Panc1 (cell line): ENCODE data around the gene LRP1B. TPM values are rescaled to one million over a fixed set of nuclear protein-coding genes. Genes with fewer than 3 reads are reported as not detected.

Experiments used
- ATAC-seq: fragments of 200-7000 bp; cut with Tn5 transposase; 2 replicates; pipeline ENCODE4 v1.9.1; 2020; ENCODE audit warnings: mild to moderate bottlenecking, moderate library complexity
- BruUV-seq: library from RNA; stranded (reverse); fragments of 400-500 nt; replicated peaks from 2 replicates; lab custom pipeline; 2021; lab: Mats Ljungman, UMichigan
- CTCF ChIA-PET: fragments of 300-600 bp; sonication (Branson Sonifier 250); formaldehyde crosslinking; loops from one replicate; lab custom pipeline; 2022; ENCODE audit warnings: antibody characterized with exemption; lab: Charles Lee
- POLR2A ChIA-PET: fragments of 300-600 bp; sonication (Branson Sonifier 250); formaldehyde crosslinking; loops from one replicate; lab custom pipeline; 2022; ENCODE audit warnings: antibody characterized with exemption; lab: Charles Lee
- DNase-seq: peaks from one replicate; pipeline ENCODE4 v3.0.0-alpha.2; 2010; ENCODE audit warnings: low read depth, low spot score
- H3K27ac ChIP-seq: 2 replicates; pipeline ENCODE4 v1.5.1; 2011; ENCODE audit warnings: mild to moderate bottlenecking, low read length, inconsistent platforms
- H3K27me3 ChIP-seq: fragments of 200-500 bp; sonication (Bioruptor generic); 2 replicates; pipeline ENCODE4 v1.6.0; 2014; ENCODE audit warnings: low read length, inconsistent platforms; ENCODE audit not compliant: control insufficient read depth, insufficient read depth
- H3K36me3 ChIP-seq: fragments of 200-500 bp; sonication (Bioruptor generic); 2 replicates; pipeline ENCODE4 v1.5.1; 2014; ENCODE audit warnings: inconsistent platforms, mild to moderate bottlenecking, low read length, moderate library complexity; ENCODE audit not compliant: control insufficient read depth, insufficient read depth
- H3K4me1 ChIP-seq: 2 replicates; pipeline ENCODE4 v1.5.1; 2011; ENCODE audit warnings: inconsistent platforms, mild to moderate bottlenecking, low read length, moderate library complexity; ENCODE audit not compliant: control insufficient read depth, insufficient read depth
- H3K4me3 ChIP-seq, 2 experiments: 2 replicates each; pipeline ENCODE4 v1.5.1; 2011 to 2012; ENCODE audit warnings: low read depth in 2 of 2, low read length in 2 of 2, mild to moderate bottlenecking in 2 of 2, inconsistent platforms in 1 of 2, moderate library complexity in 1 of 2
- H3K9me3 ChIP-seq: fragments of 200-500 bp; sonication (Bioruptor generic); 2 replicates; pipeline ENCODE4 v1.5.1; 2014; ENCODE audit warnings: low read depth, mild to moderate bottlenecking, inconsistent platforms, low read length, moderate library complexity; ENCODE audit not compliant: control insufficient read depth, insufficient read depth
- CTCF ChIP-seq: fragments of 450-650 bp; IDR thresholded peaks from 2 replicates; pipeline ENCODE4 v1.5.1; 2017; ENCODE audit warnings: mild to moderate bottlenecking
- POLR2AphosphoS5 ChIP-seq: IDR thresholded peaks from 2 replicates; pipeline ENCODE4 v1.6.1; 2012; ENCODE audit warnings: mild to moderate bottlenecking, low read depth, low read length, moderate library complexity
- REST ChIP-seq, 2 experiments: IDR thresholded peaks; 2 replicates each; pipeline ENCODE4 v1.6.1; 2011 to 2012; ENCODE audit warnings: low read depth in 2 of 2, control low read depth in 1 of 2, low read length in 1 of 2, mild to moderate bottlenecking in 1 of 2, moderate library complexity in 1 of 2; ENCODE audit not compliant: insufficient read depth in 1 of 2
- SIN3A ChIP-seq: IDR thresholded peaks from 2 replicates; pipeline ENCODE4 v1.6.1; 2012; ENCODE audit warnings: low read depth, mild to moderate bottlenecking, low read length, moderate library complexity, borderline replicate concordance; ENCODE audit not compliant: insufficient read depth
- TCF7L2 ChIP-seq: IDR thresholded peaks from 2 replicates; pipeline ENCODE4 v1.6.1; 2011; ENCODE audit warnings: mild to moderate bottlenecking, low read depth, low read length, inconsistent platforms
- in situ Hi-C: cut with HindIII; loops from 2 replicates; pipeline ENCODE4 v1.10.0; 2016; ENCODE audit warnings: low sequenced_read_pairs, low pct_unique_long_range_greater_than_20kb
- intact Hi-C: fragments of 100-400 bp; cut with micrococcal nuclease; formaldehyde crosslinking; loops from one replicate; pipeline ENCODE4 v1.10.0; 2022; ENCODE audit not compliant: unreplicated experiment
- total RNA-seq: library from RNA; stranded (reverse); gene quantifications from one replicate; pipeline ENCODE4 v1.2.1, GENCODE V29; 2021; ENCODE audit not compliant: unreplicated experiment

Gene LRP1B
- total RNA-seq, 1 experiment from 2014 or later, result 0.54 TPM

DNA sequence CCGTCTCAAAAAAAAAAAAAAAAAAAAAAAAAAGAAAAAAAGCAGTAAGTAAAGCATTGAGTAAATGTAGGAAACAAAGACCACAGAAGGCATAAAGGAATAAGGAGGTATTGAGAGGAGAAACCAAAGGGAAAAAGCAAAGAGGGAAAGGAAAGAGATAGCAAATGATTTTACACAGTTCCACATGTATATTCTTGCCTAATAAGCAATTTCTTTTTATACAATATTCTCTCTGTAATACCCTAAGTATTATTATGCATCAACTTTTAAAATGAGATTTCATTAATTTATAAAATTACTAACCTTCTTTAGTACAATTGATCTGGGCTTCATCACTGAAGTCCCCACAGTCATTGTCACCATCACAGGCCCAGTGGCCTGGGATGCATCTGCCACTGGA lies 1180.9 kb downstream of the LRP1B start:
- in situ Hi-C loops, result no loop called here
- Histone ChIP-seq H3K4me3 (no peak overlapping the region), H3K4me1 (no peaks in the 10 kb centered on the region), H3K27ac (no peak overlapping the region), H3K36me3 (no peaks in the 10 kb centered on the region), H3K9me3 (no peaks in the 10 kb centered on the region; the same call in 1 of the 2 replicates), H3K27me3 (no peaks in the 10 kb centered on the region)
- intact Hi-C loops, result no loop called here
- no TSS peak for BruUV-seq
- CTCF ChIA-PET, result no interaction called here
- no peak for ATAC-seq
- POLR2A ChIA-PET, result no interaction called here
- no peak for DNase-seq
- no peak for TF ChIP-seq CTCF

- CTCF ChIA-PET, result no interaction called here
These were observed 1183.6 kb downstream of the LRP1B start for GRCh38 chr2:140947236-140947635.

More at GRCh38 chr2:140947236-140947635, 1183.6 kb downstream of the LRP1B start:
- Histone ChIP-seq H3K27me3 (no peaks in the 10 kb centered on the region), H3K4me1 (no peaks in the 10 kb centered on the region), H3K27ac (no peak overlapping the region), H3K4me3 (no peak overlapping the region), H3K9me3 (no peaks in the 10 kb centered on the region), H3K36me3 (no peaks in the 10 kb centered on the region)
- no TSS peak for BruUV-seq
- ATAC-seq, result no peak
- TF ChIP-seq CTCF (no peak), REST (IDR thresholded peaks at IDR 0.05; ENCODE audit: insufficient read depth in 1 of 2, low read depth in 2 of 2, low read length in 1 of 2) (no peak), SIN3A (no peak), TCF7L2 (no peak), POLR2AphosphoS5 (no peak)
- POLR2A ChIA-PET, result no interaction called here
- no peak for DNase-seq
- in situ Hi-C loops, result no loop called here
- intact Hi-C loops, result no loop called here
